HG03439 (cell line): ENCODE measurements around the gene SPINT2.

ENCODE experiments used
- ATAC-seq: cut with Tn5 transposase; IDR thresholded peaks from one replicate; pipeline ENCODE4 v1.9.1; 2021; ENCODE audit warnings: mild to moderate bottlenecking, moderate library complexity; ENCODE audit not compliant: unreplicated experiment

Gene SPINT2

GRCh38 chr19:38291855-38292254, 27.5 kb downstream of the SPINT2 start:
- no peak for ATAC-seq

- ATAC-seq = no peak
These were observed 28.9 kb downstream of the SPINT2 start for GRCh38 chr19:38293281-38293680.

GRCh38 chr19:38294090-38294489, 29.7 kb downstream of the SPINT2 start:
- ATAC-seq = no peak

- ATAC-seq = no peak
These were observed 34.7 kb downstream of the SPINT2 start for GRCh38 chr19:38298821-38299680.

GRCh38 chr19:38303517-38304351, 39.4 kb downstream of the SPINT2 start, which contains the start of gene C19orf33:
TSS of gene C19orf33 (plus strand) at chr19:38304251. CDS start at chr19:38304262, 11 bp downstream.
- no peak for ATAC-seq

GRCh38 chr19:38304352-38304865, 40.0 kb downstream of the SPINT2 start:
- ATAC-seq = no peak

DNA sequence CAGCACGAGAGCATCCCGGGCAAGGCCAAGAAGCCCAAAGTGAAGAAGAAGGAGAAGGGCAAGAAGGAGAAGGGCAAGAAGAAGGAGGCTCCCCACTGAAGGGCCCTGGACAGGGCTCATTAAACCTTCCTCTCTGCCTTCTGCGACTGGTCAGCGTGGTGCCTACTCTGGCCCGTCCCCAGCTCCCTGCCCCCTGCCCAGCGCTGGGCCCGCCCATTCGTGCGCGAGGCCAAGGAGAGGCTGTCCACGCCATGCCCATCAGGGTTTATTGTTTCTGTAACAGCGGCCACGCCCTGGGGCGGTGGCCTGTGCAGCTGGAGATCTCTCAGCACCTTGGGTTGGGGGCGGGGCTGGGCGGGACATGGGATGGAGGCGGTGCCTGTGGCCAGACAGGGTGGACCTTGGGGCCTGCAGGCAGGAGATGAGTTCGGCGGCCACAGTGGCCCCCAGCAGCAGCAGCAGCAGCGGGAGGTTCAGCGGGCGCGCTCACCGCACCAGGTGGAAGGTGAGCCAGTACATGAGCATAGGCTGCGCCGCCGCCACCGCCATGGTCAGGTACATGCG, 40.6 kb downstream of the SPINT2 start:
- ATAC-seq = no peak

DNA sequence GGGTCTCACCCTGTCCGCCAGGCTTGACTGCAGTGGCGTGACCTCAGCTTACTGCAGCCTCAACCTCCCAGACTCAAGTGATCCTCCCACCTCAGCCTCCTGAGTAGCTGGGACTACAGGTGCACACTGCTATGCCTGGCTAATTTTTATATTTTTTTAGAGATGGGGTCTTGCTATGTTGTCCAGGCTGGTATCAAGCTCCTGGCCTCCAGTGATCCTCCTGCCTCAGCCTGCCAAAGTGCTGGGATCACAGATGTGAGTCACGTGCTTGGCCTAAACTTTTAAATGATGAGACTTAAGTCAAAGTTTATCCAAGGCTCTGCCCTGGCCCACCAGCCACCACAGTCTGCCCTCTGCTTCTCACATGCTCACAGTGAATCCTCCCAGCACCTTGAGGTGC, 41.9 kb downstream of the SPINT2 start:
- no peak for ATAC-seq

DNA sequence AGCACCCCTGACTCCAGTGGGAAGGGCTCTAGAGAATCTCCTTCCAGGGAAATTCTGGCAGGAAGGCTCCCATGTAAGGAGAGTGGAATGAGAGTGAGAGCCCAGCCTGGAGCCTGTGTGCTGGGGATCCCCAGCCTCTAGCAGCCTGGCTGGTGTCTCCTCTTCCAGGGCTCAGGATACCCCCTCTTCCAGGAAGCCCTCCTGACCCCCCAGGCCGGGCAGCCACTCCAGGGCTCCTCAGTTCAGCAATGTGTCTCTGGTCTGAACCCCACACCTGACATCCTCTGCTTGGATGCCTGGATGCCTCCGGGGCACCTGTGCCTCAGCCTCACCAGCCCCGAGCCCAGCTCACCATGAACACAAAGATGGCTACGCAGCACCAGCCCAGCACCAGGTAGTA, 42.7 kb downstream of the SPINT2 start:
- no peak for ATAC-seq

GRCh38 chr19:38307597-38307996, 43.2 kb downstream of the SPINT2 start:
- no peak for ATAC-seq

- ATAC-seq = no peak
These were observed 43.8 kb downstream of the SPINT2 start for GRCh38 chr19:38308006-38308766.

DNA sequence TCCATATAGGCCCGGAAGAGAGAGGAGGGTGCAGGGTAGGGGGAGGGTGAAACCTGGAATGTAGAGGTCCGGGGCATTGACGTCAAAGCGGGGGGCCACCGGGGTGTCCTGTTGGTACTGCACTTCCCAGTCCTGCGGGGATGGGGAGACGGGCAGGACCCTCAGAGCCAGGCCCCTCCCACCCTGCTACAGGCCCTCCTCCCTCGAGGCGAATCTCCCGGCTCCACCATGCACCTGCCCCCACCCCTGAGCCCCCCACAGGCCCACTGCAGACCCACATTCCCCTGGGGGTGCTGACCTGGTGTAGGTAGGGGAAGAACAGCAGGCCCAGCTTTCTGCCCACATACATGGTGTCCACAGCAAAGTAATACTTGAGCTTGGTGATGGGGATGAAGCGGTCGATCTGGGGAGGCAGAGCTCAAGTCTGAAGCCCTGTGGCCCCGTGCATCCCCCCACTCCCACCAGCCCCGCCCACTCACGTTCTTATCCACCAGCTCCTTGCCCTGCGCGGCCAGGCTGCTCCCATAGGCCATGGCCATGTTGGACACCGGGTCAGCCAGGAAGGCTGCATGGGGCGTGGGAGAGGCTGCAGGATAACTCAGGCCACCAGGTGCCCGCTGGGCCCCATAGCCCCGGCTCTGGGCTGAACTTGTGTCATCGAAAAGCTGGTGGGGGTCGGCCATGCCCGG, 44.7 kb downstream of the SPINT2 start:
- ATAC-seq = no peak

GRCh38 chr19:38309615-38310278, 45.4 kb downstream of the SPINT2 start:
- ATAC-seq = no peak

DNA sequence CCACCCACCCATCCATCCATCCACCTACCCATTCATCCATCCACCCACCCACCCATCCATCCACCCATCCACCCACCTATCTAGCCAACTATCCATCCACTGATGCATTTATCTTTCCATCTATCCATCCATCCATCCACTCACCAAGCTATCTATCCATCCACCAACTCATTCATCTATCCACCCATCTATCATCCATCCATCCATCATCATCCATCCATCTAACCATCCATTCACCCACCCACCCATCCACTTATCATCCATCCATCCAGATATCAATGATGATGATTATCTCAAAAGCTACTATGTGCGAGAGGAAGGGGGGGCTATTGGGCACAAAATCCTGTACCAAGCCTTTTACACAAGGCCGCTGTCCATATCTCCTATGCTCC, 45.9 kb downstream of the SPINT2 start:
- no peak for ATAC-seq

- no peak for ATAC-seq
These were observed 46.6 kb downstream of the SPINT2 start for GRCh38 chr19:38310986-38311385.

- peak; percentile 86 for ATAC-seq
These were observed 51.5 kb downstream of the SPINT2 start, which contains the start of gene YIF1B for GRCh38 chr19:38315657-38316476. TSS of gene YIF1B (minus strand) at chr19:38315947. CDS start at chr19:38315917, 30 bp downstream.

DNA sequence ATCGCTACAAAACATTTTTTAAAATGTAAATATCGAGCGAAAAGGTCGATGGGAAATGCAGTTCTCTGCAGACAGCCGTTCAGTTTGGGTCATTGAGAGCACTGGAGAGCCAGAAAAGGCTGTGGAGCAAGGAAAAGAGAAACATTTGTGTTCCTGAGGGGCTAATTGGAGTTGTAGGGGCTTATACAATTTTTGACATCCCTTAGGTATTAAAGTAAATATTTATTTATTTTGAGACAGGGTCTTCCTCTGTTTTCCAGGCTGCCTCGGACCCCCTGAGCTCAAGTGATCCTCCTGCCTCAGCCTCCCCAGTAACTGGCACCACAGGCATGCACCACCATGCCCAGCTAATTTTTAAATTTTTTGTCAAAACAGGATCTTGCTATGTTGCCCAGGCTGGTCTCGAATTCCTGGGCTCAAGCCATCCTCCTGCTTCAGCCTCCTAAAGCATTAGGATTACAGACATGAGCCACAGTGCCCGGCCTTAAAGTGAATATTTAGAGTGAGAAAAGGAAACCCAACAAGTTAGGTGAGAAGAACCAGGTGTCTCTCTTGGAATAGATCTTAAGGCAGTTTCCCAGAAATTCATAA, 52.2 kb downstream of the SPINT2 start:
- ATAC-seq = no peak

GRCh38 chr19:38317104-38317612, 52.8 kb downstream of the SPINT2 start:
- ATAC-seq = no peak
